PC-3 (cell line): ENCODE results near the gene CCDC78.

Experiments used
- EZH2 ChIP-seq: fragments of 300-600 bp; sonication (generic); IDR thresholded peaks from one replicate; pipeline ENCODE4 v1.6.1; 2017; ENCODE audit warnings: antibody characterized with exemption, mild to moderate bottlenecking, low read length; ENCODE audit not compliant: unreplicated experiment
- TF ChIP-seq, protein P1 (sequence below): fragments of 300-600 bp; sonication (generic); conservative IDR thresholded peaks from 2 replicates; pipeline ENCODE4 v1.5.1; 2017; ENCODE audit warnings: antibody characterized with exemption, low read depth, mild to moderate bottlenecking, low read length

DNA sequence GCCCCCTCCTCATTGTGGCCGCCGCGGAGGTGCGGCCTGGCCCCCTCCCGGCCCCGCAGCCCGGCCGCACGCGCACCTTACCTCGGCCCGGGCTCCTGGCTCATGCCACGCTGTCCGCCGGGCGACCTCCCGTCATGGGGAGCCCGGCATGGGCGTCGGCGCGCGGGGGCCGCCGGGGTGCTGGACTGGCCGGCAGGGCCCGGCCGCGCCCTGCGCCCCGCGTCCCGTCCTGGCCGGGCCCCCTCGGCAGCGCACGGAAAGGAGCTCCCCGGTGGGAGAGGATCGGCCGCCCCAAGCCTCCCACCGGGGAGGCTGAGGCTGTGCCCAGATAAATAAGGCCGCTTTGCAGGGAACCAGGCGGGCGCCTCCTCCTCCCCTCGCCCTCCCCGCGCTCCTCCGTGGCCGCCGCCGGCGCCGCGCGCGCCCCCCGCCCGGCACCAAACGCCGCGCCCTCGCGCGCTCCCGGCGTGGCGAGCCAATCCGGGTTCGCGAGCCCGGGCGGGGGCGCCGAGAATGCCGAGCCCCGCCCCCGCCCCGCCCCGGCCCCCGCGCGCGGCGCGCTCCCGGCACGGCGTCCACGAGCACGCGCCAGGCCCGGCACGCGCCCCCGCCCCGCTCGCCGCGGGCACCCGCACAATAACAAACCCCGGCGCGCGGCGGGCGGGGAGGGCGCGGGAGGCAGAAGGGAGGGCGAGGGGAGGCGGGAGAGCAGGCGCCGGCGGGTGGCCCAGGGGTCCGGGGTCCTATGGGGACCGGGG lies 20.6 kb downstream of the CCDC78 start, which contains the start of gene FBXL16:
- TF ChIP-seq, protein P1, sequence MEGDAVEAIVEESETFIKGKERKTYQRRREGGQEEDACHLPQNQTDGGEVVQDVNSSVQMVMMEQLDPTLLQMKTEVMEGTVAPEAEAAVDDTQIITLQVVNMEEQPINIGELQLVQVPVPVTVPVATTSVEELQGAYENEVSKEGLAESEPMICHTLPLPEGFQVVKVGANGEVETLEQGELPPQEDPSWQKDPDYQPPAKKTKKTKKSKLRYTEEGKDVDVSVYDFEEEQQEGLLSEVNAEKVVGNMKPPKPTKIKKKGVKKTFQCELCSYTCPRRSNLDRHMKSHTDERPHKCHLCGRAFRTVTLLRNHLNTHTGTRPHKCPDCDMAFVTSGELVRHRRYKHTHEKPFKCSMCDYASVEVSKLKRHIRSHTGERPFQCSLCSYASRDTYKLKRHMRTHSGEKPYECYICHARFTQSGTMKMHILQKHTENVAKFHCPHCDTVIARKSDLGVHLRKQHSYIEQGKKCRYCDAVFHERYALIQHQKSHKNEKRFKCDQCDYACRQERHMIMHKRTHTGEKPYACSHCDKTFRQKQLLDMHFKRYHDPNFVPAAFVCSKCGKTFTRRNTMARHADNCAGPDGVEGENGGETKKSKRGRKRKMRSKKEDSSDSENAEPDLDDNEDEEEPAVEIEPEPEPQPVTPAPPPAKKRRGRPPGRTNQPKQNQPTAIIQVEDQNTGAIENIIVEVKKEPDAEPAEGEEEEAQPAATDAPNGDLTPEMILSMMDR: no peak
- no peak for TF ChIP-seq EZH2
